SU-DHL-6 (cell line): ENCODE data around the gene BAHCC1.

Experiments
- CTCF ChIP-seq: fragments of 200-600 bp; sonication (generic); IDR thresholded peaks from one replicate; pipeline ENCODE4 v1.5.1; 2017; ENCODE audit warnings: antibody characterized with exemption, mild to moderate bottlenecking, low read length, moderate library complexity; ENCODE audit not compliant: insufficient read depth, poor library complexity, severe bottlenecking
- EZH2phosphoT487 ChIP-seq: fragments of 200-600 bp; sonication (generic), shearing (Covaris generic); conservative IDR thresholded peaks from 2 replicates; pipeline ENCODE4 v1.6.1; 2018; ENCODE audit warnings: mild to moderate bottlenecking, antibody characterized with exemption, low read length, moderate library complexity, mixed read lengths

- TF ChIP-seq CTCF (no peak), EZH2phosphoT487 (no peak)
Measured at GRCh38 chr17:81481073-81481799, 86.0 kb downstream of the BAHCC1 start.
